Measurements from ENCODE around the gene FOXD4L4. TPM values are rescaled to one million over a fixed set of nuclear protein-coding genes. Genes with fewer than 3 reads are reported as not detected.
"Not testable (repeated sequence)": the region's sequence is repeated elsewhere in the genome, so short reads cannot be mapped to it uniquely, and the experiment has no call there.

The FOXD4L4 gene
- total and polyA plus RNA-seq, 10 of the 15 experiments (the other 5 are each of a cell fraction or from before 2014, with no cell fraction given), result 0.05 to 0.36 (median 0.25) TPM; not detected in 6

GRCh38 chr9:65738133-65738532, 1.2 kb downstream of the FOXD4L4 start:
- H3K36me3 ChIP-seq (ENCODE audit: control insufficient read depth in 2 of 2, insufficient read depth in 2 of 2, low read length in 1 of 2); H3K4me3 ChIP-seq; POLR2A ChIA-PET; DNase-seq (ENCODE audit: low read depth, low spot score); FAIRE-seq; H3K27me3 ChIP-seq (replicated peaks in 1 of 2; ENCODE audit: control insufficient read depth in 2 of 2, insufficient read depth in 2 of 2, low read length in 1 of 2); H4K20me1 ChIP-seq (ENCODE audit: control insufficient read depth, insufficient read depth); intact Hi-C loops (cut with micrococcal nuclease; ENCODE audit: unreplicated experiment); H3K9me3 ChIP-seq (replicated peaks; ENCODE audit: control insufficient read depth, insufficient read depth, low read length); H3K4me1 ChIP-seq (ENCODE audit: control insufficient read depth, insufficient read depth, low read length); BruUV-seq (replicated peaks); in situ Hi-C loops (cut with MboI); H3K79me2 ChIP-seq (ENCODE audit: control insufficient read depth, insufficient read depth, low read length); H3K9ac ChIP-seq (ENCODE audit: control insufficient read depth, insufficient read depth, low read length); SMC1A ChIA-PET (ENCODE audit: uncharacterized antibody, unreplicated experiment); H2AFZ ChIP-seq (ENCODE audit: control insufficient read depth, low read depth, low read length); RAD21 ChIA-PET (ENCODE audit: unreplicated experiment); H3K27ac ChIP-seq (ENCODE audit: control insufficient read depth, insufficient read depth); CTCF ChIA-PET: not testable (repeated sequence)
- peak; percentile 54 for ATAC-seq
- WGBS (ENCODE audit: insufficient coverage, insufficient replicate concordance, low lambda C conversion rate, missing lambda C conversion rate), result 20% methylated on average over 2 of the region's 27 CpGs
- 0 out of 2 replicates have a peak overlapping the region, but pooled peaks have one; percentile 17 for H3K4me2 ChIP-seq (ENCODE audit: control insufficient read depth, insufficient read depth)

Other genes with a start within 250 kb of the FOXD4L4 start
- gene ZNG1E, start 61.2 kb upstream of the FOXD4L4 start, total RNA-seq (2014; rRNA removed), result 75.4 and 84.5 TPM in 2 replicates
- 118 and 124 TPM in 2 replicates for gene ZNG1E, start 61.2 kb upstream of the FOXD4L4 start, total RNA-seq (2014; rRNA removed; fragmentation: Illumina TruSeq; extraction: Trizol)
- gene ZNG1E, start 61.2 kb upstream of the FOXD4L4 start, total RNA-seq (2021), result 54.8 and 73.2 TPM in 2 replicates
- gene ZNG1E, start 61.2 kb upstream of the FOXD4L4 start, polyA plus RNA-seq (2011; rRNA removed), result 116 and 156 TPM in 2 replicates
- 88.1 and 112 TPM in 2 replicates for gene ZNG1E, start 61.2 kb upstream of the FOXD4L4 start, polyA plus RNA-seq (2014; fragmentation: Illumina TruSeq; extraction: Trizol)
- gene ZNG1E, start 61.2 kb upstream of the FOXD4L4 start, polyA plus RNA-seq (2014; fragmentation: Nextera tagmentation; extraction: Ambion mirVana), result 100 to 1,000 TPM; 169 to 182 TPM
- gene ZNG1E, start 61.2 kb upstream of the FOXD4L4 start, polyA plus RNA-seq (2014; rRNA removed), result 73.2 and 83.3 TPM in 2 replicates
- gene ZNG1E, start 61.2 kb upstream of the FOXD4L4 start, polyA plus RNA-seq (2016; fragmentation: Nextera tagmentation; extraction: Ambion mirVana), result 100 to 1,000 TPM; 169 to 170 TPM

All from GM12878 (cell line).